Fibroblast of upper back skin (primary cell): ENCODE results near the gene HK1.
"Not testable (repeated sequence)": the region's sequence is repeated elsewhere in the genome, so short reads cannot be mapped to it uniquely, and the experiment has no call there.

Experiments
- DNase-seq: peaks from one replicate; pipeline ENCODE4 v3.0.0-alpha.2; 2013

HK1 gene

GRCh38 chr10:69426376-69426727 is 148.1 kb downstream of the HK1 start:
- no peak for DNase-seq

- DNase-seq, result no peak
These were observed 149.9 kb downstream of the HK1 start for GRCh38 chr10:69428165-69428564.

- DNase-seq, result no peak
These were observed 155.9 kb downstream of the HK1 start for GRCh38 chr10:69434169-69434568.

- no peak for DNase-seq
These were observed 156.6 kb downstream of the HK1 start for GRCh38 chr10:69434926-69435325.

- no peak for DNase-seq
These were observed 157.7 kb downstream of the HK1 start for GRCh38 chr10:69435966-69436520.

- DNase-seq, result no peak
These were observed 159.3 kb downstream of the HK1 start for GRCh38 chr10:69437321-69438259.

GRCh38 chr10:69438536-69439349 is 160.4 kb downstream of the HK1 start:
- DNase-seq, result peak; percentile 32

- no peak for DNase-seq
These were observed 161.0 kb downstream of the HK1 start for GRCh38 chr10:69439350-69439739.

- DNase-seq, result peak; percentile 18
These were observed 161.7 kb downstream of the HK1 start for GRCh38 chr10:69439813-69440506.

GRCh38 chr10:69443354-69443753 is 165.1 kb downstream of the HK1 start:
- DNase-seq, result no peak

GRCh38 chr10:69445041-69445440 is 166.7 kb downstream of the HK1 start:
- DNase-seq, result no peak

GRCh38 chr10:69446229-69446628 is 167.9 kb downstream of the HK1 start:
- DNase-seq, result no peak

- peak; percentile 62 for DNase-seq
These were observed 168.4 kb downstream of the HK1 start for GRCh38 chr10:69446650-69447151.

- no peak for DNase-seq
These were observed 171.5 kb downstream of the HK1 start for GRCh38 chr10:69449841-69450240.

GRCh38 chr10:69450395-69450794 is 172.1 kb downstream of the HK1 start:
- not testable (repeated sequence) for DNase-seq

GRCh38 chr10:69451209-69451783 is 173.0 kb downstream of the HK1 start, which contains the start of gene TSPAN15:
TSS of gene TSPAN15 (plus strand) at chr10:69451465. CDS start at chr10:69451595, 130 bp downstream.
- peak; percentile 57 for DNase-seq
